ENCODE results near the gene PAAF1.

- TF ChIP-seq CTCF (IDR thresholded peaks at IDR 0.05), result no peak
- no peak for TF ChIP-seq POLR2A (IDR thresholded peaks at IDR 0.05)
Measured at GRCh38 chr11:73949912-73950311, 73.1 kb downstream of the PAAF1 start.
